ENCODE data around the gene RAB27A.
A peak's percentile ranks its signal among the peaks of the same experiment; 100 is the strongest.

GRCh38 chr15:55290528-55291057 is 980 bp upstream of the RAB27A start:
- TF ChIP-seq TAF1 (IDR thresholded peaks at IDR 0.05; ENCODE audit: borderline replicate concordance, insufficient read depth, low read length) (no peak), SIN3A (IDR thresholded peaks at IDR 0.05; ENCODE audit: borderline replicate concordance, insufficient read depth, low read length) (peak; percentile 9; the same call in 1 of the 2 replicates)

All from PFSK-1 (cell line).